H1 (cell line): ENCODE results near the gene ST6GALNAC4. TPM values are rescaled to one million over a fixed set of nuclear protein-coding genes. Genes with fewer than 3 reads are reported as not detected.

Source experiments
- microRNA-seq, 2 experiments: library from miRNA; unstranded; fragments of <30 nt; microRNA quantifications; one replicate each; pipeline versions ENCODE4 to v1.2.0, GENCODE V29; 2016 to 2020; ENCODE audit warnings: borderline microRNAs expressed in 2 of 2, borderline number of aligned reads in 2 of 2, borderline replicate concordance in 1 of 2
- polyA plus RNA-seq, 7 experiments: library from polyadenylated mRNA; depleted of rRNA in 3 of 7; stranded (reverse) in 5 of 7; unstranded in 2 of 7; fragments of >200 nt in 5 of 7; fragments of 200-250 nt in 2 of 7; gene quantifications; 1 replicate in 5 of 7; 2 replicates in 1 of 7; 4 replicates in 1 of 7; pipeline versions ENCODE4 v1.2.1 to v1.2.3, GENCODE V29; 2011 to 2013; ENCODE audit warnings: missing spikeins in 2 of 7, mixed read lengths in 2 of 7
- small RNA-seq: library from polyadenylated mRNA; stranded (forward); fragments of <200 nt; extraction: miRNeasy Mini kit (QIAGEN cat#:217004); gene quantifications from one replicate; pipeline ENCODE3, GENCODE V24; 2013; ENCODE audit not compliant: insufficient read depth
- total RNA-seq: library from RNA; stranded (reverse); fragmentation: NEBNext Ultra II Directional; extraction: Animal tissue kit (Norgen Biotek cat#: 25700); gene quantifications from 2 replicates; pipeline ENCODE4 v1.2.1, GENCODE V29; 2021

Gene ST6GALNAC4
- total and polyA plus RNA-seq, 2 of the 8 experiments (the other 6 are each of a cell fraction or from before 2014, with no cell fraction given), result 21.8 to 34.1 TPM

Small RNAs within 50 kb of the gene (microRNA-seq; reads per million reads assigned to microRNA genes)
- gene MIR4672, result 0 reads per million in 2 experiments

Small RNAs within 50 kb of the gene (small RNA-seq; reads per million reads assigned to genes)
- 0.69 reads per million for gene MIR4672

Other genes starting within 250 kb of the ST6GALNAC4 start
- not detected in 2 replicates for gene CFAP157, start 210.1 kb downstream of the ST6GALNAC4 start, total RNA-seq
- gene CFAP157, start 210.1 kb downstream of the ST6GALNAC4 start, polyA plus RNA-seq (2011; rRNA removed), result 0.05 TPM in 1 of 2 replicates, not detected in the other
- 11.1 and 11.2 TPM in 2 replicates for gene PTRH1, start 201.4 kb downstream of the ST6GALNAC4 start, total RNA-seq
- 19.8 and 26.4 TPM in 2 replicates for gene PTRH1, start 201.4 kb downstream of the ST6GALNAC4 start, polyA plus RNA-seq (2011; rRNA removed)
- gene TTC16, start 201.0 kb downstream of the ST6GALNAC4 start, total RNA-seq, result not detected in 2 replicates
- gene TTC16, start 201.0 kb downstream of the ST6GALNAC4 start, polyA plus RNA-seq (2011; rRNA removed), result 0.03 TPM in 2 replicates
- gene TOR2A, start 181.7 kb downstream of the ST6GALNAC4 start, total RNA-seq, result 18.4 and 18.7 TPM in 2 replicates
- 24.9 and 34.2 TPM in 2 replicates for gene TOR2A, start 181.7 kb downstream of the ST6GALNAC4 start, polyA plus RNA-seq (2011; rRNA removed)
- gene SH2D3C, start 138.4 kb downstream of the ST6GALNAC4 start, total RNA-seq, result 6.4 and 7.3 TPM in 2 replicates
- 8.1 and 12.3 TPM in 2 replicates for gene SH2D3C, start 138.4 kb downstream of the ST6GALNAC4 start, polyA plus RNA-seq (2011; rRNA removed)
- 86.3 and 87.5 TPM in 2 replicates for gene CDK9, start 131.0 kb downstream of the ST6GALNAC4 start, total RNA-seq
- 69.1 and 94.0 TPM in 2 replicates for gene CDK9, start 131.0 kb downstream of the ST6GALNAC4 start, polyA plus RNA-seq (2011; rRNA removed)
- gene FPGS, start 114.2 kb downstream of the ST6GALNAC4 start, total RNA-seq, result 62.4 and 63.7 TPM in 2 replicates
- gene FPGS, start 114.2 kb downstream of the ST6GALNAC4 start, polyA plus RNA-seq (2011; rRNA removed), result 83.0 and 125 TPM in 2 replicates
- gene ENG, start 62.4 kb downstream of the ST6GALNAC4 start, total RNA-seq, result 4.2 and 4.4 TPM in 2 replicates
- 1.8 and 3.2 TPM in 2 replicates for gene ENG, start 62.4 kb downstream of the ST6GALNAC4 start, polyA plus RNA-seq (2011; rRNA removed)
- 35.9 and 37.9 TPM in 2 replicates for gene AK1, start 39.4 kb downstream of the ST6GALNAC4 start, total RNA-seq
- 39.2 and 44.1 TPM in 2 replicates for gene AK1, start 39.4 kb downstream of the ST6GALNAC4 start, polyA plus RNA-seq (2011; rRNA removed)
- 37.7 and 43.7 TPM in 2 replicates for gene ST6GALNAC6, start 17.4 kb downstream of the ST6GALNAC4 start, total RNA-seq
- gene ST6GALNAC6, start 17.4 kb downstream of the ST6GALNAC4 start, polyA plus RNA-seq (2011; rRNA removed), result 64.4 and 72.9 TPM in 2 replicates
- 12.2 and 13.4 TPM in 2 replicates for gene PIP5KL1, start 13.7 kb upstream of the ST6GALNAC4 start, total RNA-seq
- 15.4 and 27.4 TPM in 2 replicates for gene PIP5KL1, start 13.7 kb upstream of the ST6GALNAC4 start, polyA plus RNA-seq (2011; rRNA removed)
- gene DPM2, start 20.8 kb upstream of the ST6GALNAC4 start, total RNA-seq, result 45.4 and 48.8 TPM in 2 replicates
- 95.4 and 110 TPM in 2 replicates for gene DPM2, start 20.8 kb upstream of the ST6GALNAC4 start, polyA plus RNA-seq (2011; rRNA removed)
- 50.8 and 51.3 TPM in 2 replicates for gene EEIG1, start 63.9 kb upstream of the ST6GALNAC4 start, total RNA-seq
- 29.8 and 61.0 TPM in 2 replicates for gene EEIG1, start 63.9 kb upstream of the ST6GALNAC4 start, polyA plus RNA-seq (2011; rRNA removed)
- gene NAIF1, start 150.3 kb upstream of the ST6GALNAC4 start, total RNA-seq, result 8.7 and 11.6 TPM in 2 replicates
- 9.0 and 11.2 TPM in 2 replicates for gene NAIF1, start 150.3 kb upstream of the ST6GALNAC4 start, polyA plus RNA-seq (2011; rRNA removed)
- gene SLC25A25, start 151.2 kb upstream of the ST6GALNAC4 start, total RNA-seq, result 16.8 and 18.5 TPM in 2 replicates
- gene SLC25A25, start 151.2 kb upstream of the ST6GALNAC4 start, polyA plus RNA-seq (2011; rRNA removed), result 6.5 and 10.0 TPM in 2 replicates
- gene PTGES2, start 210.7 kb upstream of the ST6GALNAC4 start, total RNA-seq, result 76.9 and 81.2 TPM in 2 replicates
- gene PTGES2, start 210.7 kb upstream of the ST6GALNAC4 start, polyA plus RNA-seq (2011; rRNA removed), result 80.7 and 119 TPM in 2 replicates
- 1.1 and 1.4 TPM in 2 replicates for gene LCN2, start 232.4 kb upstream of the ST6GALNAC4 start, total RNA-seq
- gene LCN2, start 232.4 kb upstream of the ST6GALNAC4 start, polyA plus RNA-seq (2011; rRNA removed), result 1.6 TPM in 2 replicates
- 63.1 and 66.4 TPM in 2 replicates for gene BBLN, start 243.2 kb upstream of the ST6GALNAC4 start, total RNA-seq
- 164 and 264 TPM in 2 replicates for gene BBLN, start 243.2 kb upstream of the ST6GALNAC4 start, polyA plus RNA-seq (2011; rRNA removed)